Activated CD4-positive, alpha-beta memory T cell treated with anti-CD3 and anti-CD28 coated beads for 36 hours (primary cell): Measurements from ENCODE around the gene MYO19. TPM values are rescaled to one million over a fixed set of nuclear protein-coding genes. Genes with fewer than 3 reads are reported as not detected.
"Not testable (repeated sequence)": the region's sequence is repeated elsewhere in the genome, so short reads cannot be mapped to it uniquely, and the experiment has no call there.

Experiments used
- CTCF ChIA-PET: fragments of 350-600 bp; sonication (Branson Sonifier 250); formaldehyde crosslinking; loops from one replicate; lab custom pipeline; 2021; ENCODE audit warnings: antibody characterized with exemption, inconsistent platforms; lab: Charles Lee
- POLR2A ChIA-PET: fragments of 350-600 bp; sonication (Branson Sonifier 250); formaldehyde crosslinking; loops from one replicate; lab custom pipeline; 2021; ENCODE audit warnings: antibody characterized with exemption; lab: Charles Lee
- DNase-seq: peaks from one replicate; pipeline ENCODE4 v3.0.0-alpha.2; 2020
- H3K27ac Mint-ChIP-seq: one replicate; pipeline ENCODE4 v1.8.0; 2021; ENCODE audit warnings: mixed read lengths
- H3K27me3 Mint-ChIP-seq: one replicate; pipeline ENCODE4 v1.8.0; 2021; ENCODE audit warnings: mixed read lengths
- H3K36me3 Mint-ChIP-seq: one replicate; pipeline ENCODE4 v1.8.0; 2021; ENCODE audit warnings: mixed read lengths
- H3K4me1 Mint-ChIP-seq: one replicate; pipeline ENCODE4 v1.8.0; 2021; ENCODE audit warnings: low read depth, mixed read lengths
- H3K4me3 Mint-ChIP-seq: one replicate; pipeline ENCODE4 v1.8.0; 2021; ENCODE audit warnings: mild to moderate bottlenecking, mixed read lengths
- H3K9me3 Mint-ChIP-seq: one replicate; pipeline ENCODE4 v1.8.0; 2021; ENCODE audit warnings: mixed read lengths
- intact Hi-C: fragments of 100-400 bp; cut with micrococcal nuclease; formaldehyde crosslinking; loops from one replicate; pipeline ENCODE4 v1.15.1; 2023
- total RNA-seq, 2 experiments: library from RNA; stranded (reverse); gene quantifications; one replicate each; pipeline ENCODE4 v1.2.3, GENCODE V29; 2021

The MYO19 gene
- total RNA-seq, 2 experiments from 2014 or later, result 106 to 112 TPM

DNA sequence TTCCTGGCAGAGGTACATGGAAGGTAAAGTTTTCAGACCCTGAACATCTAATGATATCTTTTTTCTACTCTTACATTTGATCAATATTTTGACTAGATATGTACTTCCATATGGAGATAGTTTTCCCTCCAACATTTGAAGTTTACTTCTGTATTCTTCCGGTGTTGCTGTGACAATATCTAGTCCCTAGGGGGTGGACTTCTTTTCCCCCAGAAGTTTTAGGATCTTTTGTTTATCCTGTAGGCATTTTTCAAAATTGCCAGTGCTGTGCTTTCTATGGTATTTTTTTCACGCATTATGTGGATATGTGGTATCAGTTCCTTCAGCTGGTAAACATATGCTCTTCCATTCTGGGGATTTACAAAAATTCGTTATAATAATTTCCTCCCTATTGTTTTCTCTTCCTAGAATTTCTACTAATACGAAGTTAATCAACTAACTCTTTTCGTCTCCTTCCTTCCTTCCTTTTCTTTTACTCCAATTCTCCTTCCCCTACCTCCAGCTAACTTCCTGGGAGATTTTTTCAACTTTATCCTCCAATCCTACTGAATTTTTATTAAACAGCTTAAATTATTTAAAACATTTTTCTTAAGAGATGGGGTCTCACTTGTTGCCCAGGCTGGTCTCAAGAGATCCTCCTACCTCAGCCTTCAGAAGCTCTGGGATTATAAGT lies 74.3 kb downstream of the MYO19 start:
- Mint-ChIP-seq H3K9me3 (no peaks in the 10 kb centered on the region), H3K27ac (no peak overlapping the region), H3K36me3 (no peaks in the 10 kb centered on the region), H3K4me3 (no peak overlapping the region), H3K27me3 (peaks cover 36% of the 10 kb centered on the region), H3K4me1 (no peaks in the 10 kb centered on the region)
- ChIA-PET POLR2A (no interaction called here), CTCF (interaction anchor here (1.3 kb wide), 1 partner anchor 491 kb away, joined by 3 read pairs; no protein-coding TSS in a partner anchor)
- no peak for DNase-seq
- intact Hi-C loops, result no loop called here

DNA sequence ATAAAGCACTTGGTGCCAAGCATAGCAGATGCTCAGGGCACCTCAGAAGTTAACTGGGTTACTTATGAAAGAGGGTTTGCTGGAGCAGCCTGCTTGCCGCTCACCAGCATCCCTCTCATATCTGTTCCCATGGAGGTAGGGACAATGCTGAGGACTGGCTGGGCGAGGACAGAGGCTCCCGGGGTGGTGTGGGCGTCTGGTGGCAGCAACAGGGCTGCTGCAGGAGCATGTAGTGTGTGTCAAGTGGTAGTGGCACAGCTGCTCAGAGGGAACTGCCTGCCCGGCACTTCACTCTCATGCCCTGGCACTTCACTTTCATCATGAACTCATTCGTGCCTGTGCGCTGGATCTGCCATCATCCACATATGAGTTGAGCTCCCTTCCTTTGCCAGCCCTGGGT lies 75.1 kb downstream of the MYO19 start:
- POLR2A ChIA-PET, result no interaction called here
- no peak for DNase-seq
- Mint-ChIP-seq H3K9me3 (no peaks in the 10 kb centered on the region), H3K4me3 (no peak overlapping the region), H3K36me3 (no peaks in the 10 kb centered on the region), H3K4me1 (no peaks in the 10 kb centered on the region), H3K27ac (no peak overlapping the region), H3K27me3 (peaks cover 30% of the 10 kb centered on the region)
- intact Hi-C loops, result no loop called here
- CTCF ChIA-PET, result interaction anchor here (1.3 kb wide), 1 partner anchor 490 kb away, joined by 3 read pairs; no protein-coding TSS in a partner anchor

DNA sequence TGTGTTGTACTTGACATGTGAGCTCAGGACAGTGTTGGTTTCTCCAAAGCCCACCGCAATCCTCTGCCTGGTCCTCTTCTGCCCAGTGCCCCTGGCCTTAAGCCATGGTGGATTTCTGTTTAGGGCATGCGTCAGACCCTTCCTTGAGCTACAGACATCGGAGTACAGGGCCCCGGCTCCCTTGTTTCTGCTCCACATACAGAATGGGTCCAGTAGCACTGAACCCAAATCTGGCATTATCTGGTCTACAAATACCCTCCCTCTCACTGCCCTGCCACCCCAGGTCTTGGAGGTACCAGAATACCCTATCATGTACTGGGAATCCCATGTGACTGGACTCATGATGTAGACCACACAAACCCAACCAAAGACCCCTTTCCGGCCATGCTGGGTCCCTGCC lies 75.6 kb downstream of the MYO19 start:
- no peaks in the 10 kb centered on the region for H3K36me3 Mint-ChIP-seq
- no peaks in the 10 kb centered on the region for H3K4me1 Mint-ChIP-seq
- H3K4me3 Mint-ChIP-seq, result no peak overlapping the region
- no peak overlapping the region for H3K27ac Mint-ChIP-seq
- CTCF ChIA-PET, result no interaction called here
- no peaks in the 10 kb centered on the region for H3K9me3 Mint-ChIP-seq
- no peak for DNase-seq
- peaks cover 30% of the 10 kb centered on the region for H3K27me3 Mint-ChIP-seq
- intact Hi-C loops, result no loop called here
- POLR2A ChIA-PET, result no interaction called here

DNA sequence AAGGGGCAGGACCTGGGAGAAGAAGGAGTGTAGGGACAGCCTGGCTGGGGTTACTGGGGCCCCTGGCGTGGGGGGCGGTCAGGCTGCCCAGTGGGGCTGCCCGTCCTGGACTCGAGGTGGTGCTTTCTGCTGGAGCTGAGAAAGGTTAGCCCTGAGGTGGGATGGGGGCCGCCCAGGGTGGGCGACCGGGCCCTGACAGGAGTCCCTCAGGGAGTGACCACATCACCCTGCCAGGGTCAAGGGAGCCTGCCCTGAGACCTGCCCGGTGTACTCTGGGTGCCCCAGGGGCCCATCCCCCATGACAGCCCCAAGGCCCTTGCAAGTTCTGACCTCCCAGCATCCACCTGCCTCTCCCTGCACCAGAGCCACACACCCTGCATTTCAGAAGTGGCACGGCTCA lies 77.0 kb downstream of the MYO19 start:
- H3K4me3 Mint-ChIP-seq, H3K4me1 Mint-ChIP-seq, H3K27ac Mint-ChIP-seq, intact Hi-C loops, POLR2A ChIA-PET, H3K36me3 Mint-ChIP-seq, H3K9me3 Mint-ChIP-seq, DNase-seq, CTCF ChIA-PET: not testable (repeated sequence)
- peaks cover 19% of the 10 kb centered on the region for H3K27me3 Mint-ChIP-seq

DNA sequence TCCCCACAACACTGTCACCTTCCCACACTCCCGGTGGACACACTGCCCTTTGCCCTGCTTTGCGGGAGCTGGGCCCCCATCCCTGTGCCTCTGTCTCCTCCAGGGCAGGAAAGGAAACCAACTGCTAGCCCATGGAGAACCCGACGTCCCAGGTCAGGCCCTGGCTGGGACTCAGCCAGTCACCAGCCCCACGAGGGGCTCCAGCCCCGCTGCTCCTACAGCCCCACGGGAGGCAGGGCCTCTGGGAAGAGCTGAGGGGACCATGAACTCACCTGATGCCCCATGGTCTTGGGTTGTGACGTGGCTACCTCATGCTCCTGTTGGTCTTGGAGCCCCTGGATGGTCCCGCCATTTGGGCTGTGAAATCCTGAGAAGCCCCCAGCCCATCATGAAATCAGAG lies 81.8 kb downstream of the MYO19 start:
- DNase-seq, CTCF ChIA-PET, POLR2A ChIA-PET, H3K4me3 Mint-ChIP-seq, H3K27me3 Mint-ChIP-seq, H3K4me1 Mint-ChIP-seq, H3K9me3 Mint-ChIP-seq, intact Hi-C loops, H3K36me3 Mint-ChIP-seq, H3K27ac Mint-ChIP-seq: not testable (repeated sequence)

DNA sequence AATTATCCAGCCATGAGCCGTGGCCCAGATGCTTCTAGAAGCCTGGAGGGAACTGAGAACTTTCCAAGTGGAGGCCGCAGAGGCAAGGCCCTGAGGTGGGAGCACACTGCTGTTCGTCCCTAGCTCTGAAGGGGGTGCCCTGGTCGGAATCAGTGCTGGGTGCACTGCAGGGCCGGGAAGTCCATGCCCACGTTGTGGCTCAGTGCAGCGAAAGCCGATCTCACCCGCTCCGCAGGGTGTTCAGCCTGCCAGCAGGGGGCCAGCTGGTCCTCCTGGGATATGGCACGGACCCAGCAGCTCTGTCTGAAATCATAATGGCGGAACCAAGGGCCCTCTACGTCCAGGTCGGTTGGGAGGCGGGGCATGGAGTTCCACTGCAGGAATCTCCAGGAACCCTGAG lies 84.7 kb downstream of the MYO19 start:
- POLR2A ChIA-PET, H3K27me3 Mint-ChIP-seq, H3K4me3 Mint-ChIP-seq, DNase-seq, H3K27ac Mint-ChIP-seq, CTCF ChIA-PET, H3K36me3 Mint-ChIP-seq, intact Hi-C loops, H3K9me3 Mint-ChIP-seq, H3K4me1 Mint-ChIP-seq: not testable (repeated sequence)

Other genes starting within 250 kb of the MYO19 start
- gene TBC1D3G, start 211.0 kb downstream of the MYO19 start, total RNA-seq, result not detected
- gene TBC1D3H, start 146.4 kb downstream of the MYO19 start, total RNA-seq, result not detected
- 10 to 100 TPM; 41.6 to 45.2 TPM for gene ZNHIT3, start 48.2 kb downstream of the MYO19 start, total RNA-seq
- gene PIGW, start 119 bp upstream of the MYO19 start, total RNA-seq, result 10 to 100 TPM; 11.8 to 12.3 TPM
- 10 to 100 TPM; 74.8 to 84.0 TPM for gene GGNBP2, start 10.1 kb upstream of the MYO19 start, total RNA-seq
- 10 to 100 TPM; 10.2 to 10.5 TPM for gene DHRS11, start 57.0 kb upstream of the MYO19 start, total RNA-seq
- gene MRM1, start 66.7 kb upstream of the MYO19 start, total RNA-seq, result 10 to 100 TPM; 13.5 to 14.6 TPM